Dermis microvascular lymphatic vessel endothelial cell (primary cell): Measurements from ENCODE around the gene MGAT1. TPM values are rescaled to one million over a fixed set of nuclear protein-coding genes. Genes with fewer than 3 reads are reported as not detected.
A peak's percentile ranks its signal among the peaks of the same experiment; 100 is the strongest.
"Not testable (repeated sequence)": the region's sequence is repeated elsewhere in the genome, so short reads cannot be mapped to it uniquely, and the experiment has no call there.

Experiments
- DNase-seq, 2 donors: peaks; one replicate each; pipeline versions ENCODE4 v3.0.0 to v3.0.0-alpha.2; 2010; ENCODE audit warnings: low read depth in 2 of 2
- total RNA-seq: library from RNA; depleted of rRNA; stranded (reverse); fragments of >200 nt; gene quantifications from 2 replicates; pipeline ENCODE4 v1.2.1, GENCODE V29; 2014

MGAT1 gene
- total RNA-seq, 1 donor from 2014 or later: 67.9 TPM

DNA sequence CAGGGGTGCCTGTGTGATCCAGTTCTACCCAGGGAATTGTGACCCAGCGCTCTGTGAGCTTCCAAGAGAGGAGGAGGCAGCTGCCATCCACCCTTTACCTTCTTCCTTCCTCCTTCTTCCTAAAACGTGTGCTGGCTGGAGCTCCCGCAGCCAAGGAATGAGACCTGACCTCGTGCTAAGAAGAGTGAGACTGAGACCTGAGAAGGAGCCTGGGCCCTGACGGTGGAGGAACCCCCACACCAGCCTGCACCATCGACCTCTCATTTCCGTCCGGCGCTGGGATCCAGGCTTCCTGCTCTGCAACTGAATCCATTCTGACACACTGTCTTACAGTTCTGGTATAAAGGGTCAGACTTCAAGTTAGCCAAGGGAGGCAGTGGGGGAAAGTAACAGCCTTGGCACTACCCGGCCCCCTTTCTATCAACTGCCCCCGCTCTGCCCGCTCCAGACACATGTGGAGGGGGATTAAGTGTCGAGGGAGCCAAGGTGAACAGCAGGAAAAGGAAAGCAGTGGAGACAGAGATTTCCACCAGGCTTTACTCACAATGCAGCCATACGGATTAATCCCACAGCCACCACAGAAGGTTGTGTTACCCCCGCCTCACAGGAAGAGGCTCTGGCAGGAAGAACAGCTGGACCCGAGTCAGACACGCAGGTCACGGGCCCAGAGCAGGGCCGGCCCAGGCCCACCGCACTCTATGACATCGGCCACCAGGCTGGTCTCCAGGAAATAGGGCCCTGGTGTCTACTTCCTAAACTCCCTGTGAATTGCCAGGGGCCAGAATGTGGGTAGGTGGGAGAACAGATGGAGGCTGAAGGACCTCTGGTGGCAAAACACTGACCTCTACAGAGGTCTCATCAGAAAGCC, 15.8 kb downstream of the MGAT1 start:
- DNase-seq: peak in 1 of 2 donors; percentile 62

DNA sequence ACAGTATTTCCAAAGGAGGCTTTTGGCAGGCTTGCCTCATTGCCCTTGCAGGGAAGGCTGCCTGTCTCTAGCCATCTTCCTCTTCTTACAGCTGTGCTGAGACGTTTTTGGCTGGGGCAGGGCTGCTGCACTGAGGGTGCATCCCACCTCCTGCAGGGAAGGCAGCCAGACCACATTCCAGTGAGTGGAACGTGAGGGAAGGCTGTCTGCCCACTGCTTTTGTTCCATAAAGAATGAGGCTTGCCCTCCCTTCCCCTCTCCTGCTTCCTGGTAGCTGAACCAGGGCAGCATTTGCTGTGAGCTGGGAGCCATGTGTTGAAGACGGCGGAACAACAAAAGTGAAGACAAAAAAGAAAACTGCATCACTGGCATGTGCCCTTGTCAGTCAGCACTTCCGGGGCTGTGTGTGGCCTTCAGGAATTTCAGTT, 16.8 kb downstream of the MGAT1 start:
- peak in 1 of 2 donors; percentile 69 for DNase-seq

DNA sequence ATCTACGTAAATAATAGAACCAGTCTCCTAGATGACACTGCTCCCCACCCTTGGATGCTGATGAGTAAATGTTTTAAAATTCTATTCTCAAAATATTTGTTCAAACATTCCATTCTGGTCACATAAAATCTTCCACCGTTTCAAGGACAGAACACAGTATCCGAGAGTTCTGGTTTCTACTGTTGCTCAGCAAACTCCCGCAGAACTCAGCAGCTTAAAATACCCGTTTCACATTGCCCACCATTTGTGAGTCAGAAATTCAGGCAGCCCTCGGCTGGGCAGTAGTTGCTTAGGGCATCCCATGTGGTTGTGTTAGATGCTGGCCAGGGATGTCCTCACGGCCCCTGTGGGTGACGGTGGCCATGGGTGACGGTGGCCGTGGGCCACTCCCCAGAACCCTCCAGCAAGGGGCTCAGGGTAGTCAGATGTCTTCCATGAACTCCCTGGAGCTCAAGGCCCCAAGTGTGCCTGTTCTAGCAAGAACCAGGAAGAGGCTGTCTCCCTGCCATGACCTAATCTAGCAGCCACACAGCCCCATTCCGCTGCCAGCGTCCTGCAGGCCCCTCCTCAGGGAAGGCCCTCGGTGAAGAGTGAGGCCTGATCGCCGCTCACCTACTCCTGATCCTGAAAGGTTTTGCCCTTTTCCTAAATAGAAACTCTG, 17.4 kb downstream of the MGAT1 start:
- DNase-seq: peak in 1 of 2 donors; percentile 43

DNA sequence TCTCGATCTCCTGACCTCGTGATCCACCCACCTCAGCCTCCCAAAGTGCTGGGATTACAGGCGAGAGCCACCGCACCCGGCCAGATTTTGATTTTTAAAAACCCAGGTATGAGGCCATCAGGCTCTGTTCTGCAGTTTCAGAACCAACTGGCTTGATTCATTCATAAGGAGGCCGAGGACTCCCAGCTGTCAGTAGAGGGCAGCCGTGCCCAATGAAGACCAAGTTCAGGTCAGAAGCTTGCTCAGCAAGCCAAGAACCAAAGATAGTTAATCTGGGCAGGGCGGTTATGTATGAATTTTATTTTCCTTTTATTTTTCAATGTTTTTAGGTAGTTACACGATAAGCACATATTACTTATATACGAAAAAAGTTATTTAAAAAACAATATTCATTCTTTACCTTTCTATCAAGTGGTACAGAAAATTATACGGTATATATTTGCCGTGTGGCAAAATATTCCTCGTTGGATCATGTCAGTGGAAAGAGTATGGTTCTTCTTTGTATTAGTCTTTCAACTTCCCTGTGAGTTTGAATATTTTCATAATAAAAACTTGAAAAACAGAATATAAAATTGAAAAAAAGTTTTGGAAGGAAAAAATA, 18.0 kb downstream of the MGAT1 start:
- peak; percentile 75 to 88 for DNase-seq

DNA sequence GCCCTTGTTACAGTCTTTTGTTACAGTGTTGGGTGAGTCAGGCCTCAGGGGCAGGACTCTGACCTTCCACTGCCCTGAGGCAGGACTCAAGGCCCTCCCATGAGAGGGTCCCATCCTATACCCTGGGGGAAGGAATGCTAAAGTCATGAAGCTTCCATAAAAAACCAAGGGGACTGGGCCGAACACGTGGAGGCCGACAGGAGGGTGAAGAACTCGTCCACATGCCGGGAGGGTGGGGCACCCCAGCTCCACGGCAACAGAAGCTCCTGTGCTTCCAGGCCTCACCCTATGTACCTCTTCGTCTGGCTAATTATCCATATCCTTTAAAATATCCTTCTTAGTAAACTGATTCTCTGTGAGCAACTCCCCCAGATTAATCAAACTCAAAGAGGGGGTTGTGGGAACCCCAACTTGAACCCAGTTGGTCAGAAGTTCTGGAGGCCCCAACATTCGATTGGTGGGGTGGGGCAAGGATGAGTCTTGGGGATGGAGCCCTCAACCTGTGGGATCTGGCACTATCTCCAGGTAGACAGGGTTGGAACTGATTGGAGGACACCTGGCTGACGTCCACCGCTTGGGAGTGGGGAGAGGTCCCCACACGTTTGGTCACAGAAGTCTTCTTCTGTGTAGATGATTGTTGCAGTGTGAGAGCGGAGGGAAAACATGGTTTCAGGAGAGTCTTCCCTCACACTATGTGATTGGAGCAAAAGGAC, 19.1 kb downstream of the MGAT1 start:
- DNase-seq: no peak

DNA sequence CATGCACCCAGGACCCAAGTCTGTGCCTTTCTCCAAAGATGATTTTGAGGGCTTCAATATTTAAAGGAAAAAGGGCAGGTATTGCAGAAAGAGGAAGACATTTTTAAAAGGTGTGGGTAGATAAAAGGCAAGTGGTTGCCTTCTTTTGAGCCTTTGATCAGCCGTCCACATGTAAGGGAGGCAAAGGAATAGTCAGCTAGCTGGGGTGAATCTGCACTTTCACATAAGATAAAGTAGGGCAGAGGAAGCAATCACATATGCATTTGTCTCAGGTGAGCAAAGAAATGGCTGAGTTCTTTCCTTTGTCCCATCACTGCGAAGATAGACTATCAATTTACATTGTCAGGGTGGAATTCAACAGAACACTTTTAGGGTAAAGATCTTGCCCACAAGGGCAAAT, 19.9 kb downstream of the MGAT1 start:
- DNase-seq: no peak

DNA sequence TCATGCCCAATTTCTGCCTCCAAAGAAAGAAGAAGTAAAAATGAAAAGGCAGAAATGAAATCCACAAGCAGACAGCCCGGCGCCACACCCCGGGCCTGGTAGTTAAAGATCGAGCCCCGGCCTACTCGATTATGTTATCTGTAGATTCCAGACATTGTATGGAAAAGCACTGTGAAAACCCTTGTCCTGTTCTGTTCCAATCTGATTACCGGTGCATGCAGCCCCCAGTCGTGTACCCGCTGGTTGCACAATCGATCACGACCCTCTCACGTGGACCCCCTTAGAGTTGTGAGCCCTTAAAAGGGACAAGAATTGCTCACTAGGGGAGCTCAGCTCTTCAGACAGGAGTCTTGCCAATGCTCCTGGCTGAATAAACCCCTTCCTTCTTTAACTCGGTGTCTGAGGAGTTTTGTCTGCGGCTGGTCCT, 20.7 kb downstream of the MGAT1 start:
- DNase-seq: not testable (repeated sequence)

DNA sequence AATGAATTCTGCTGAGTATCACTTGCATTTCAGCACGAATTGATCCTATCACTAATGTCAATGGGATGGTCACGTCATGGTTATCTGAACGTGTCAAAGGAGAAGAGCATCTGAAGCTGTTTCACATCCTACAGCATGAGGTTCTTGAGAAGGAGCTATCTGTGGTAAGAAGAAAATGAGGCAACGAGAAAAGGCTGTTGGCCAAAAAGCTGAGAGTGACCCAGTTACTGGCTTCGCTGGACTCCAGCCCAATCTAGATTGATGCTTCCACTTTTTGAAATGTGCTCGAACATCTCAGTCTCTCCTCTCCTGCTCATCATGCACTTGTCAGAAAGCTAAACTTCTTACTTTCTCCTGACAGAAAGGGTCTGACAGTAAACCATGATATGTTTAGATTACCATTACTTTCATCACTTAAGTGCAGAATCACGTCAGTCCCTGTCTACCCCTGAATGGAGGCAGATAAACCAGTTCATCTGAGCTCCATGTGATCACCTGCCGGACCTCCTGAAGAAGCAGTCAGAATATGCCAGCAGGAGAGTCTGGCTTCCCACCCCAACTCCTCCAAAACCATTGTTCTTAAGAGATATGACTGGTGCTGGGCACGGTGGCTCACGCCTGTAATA, 22.5 kb downstream of the MGAT1 start:
- no peak for DNase-seq

DNA sequence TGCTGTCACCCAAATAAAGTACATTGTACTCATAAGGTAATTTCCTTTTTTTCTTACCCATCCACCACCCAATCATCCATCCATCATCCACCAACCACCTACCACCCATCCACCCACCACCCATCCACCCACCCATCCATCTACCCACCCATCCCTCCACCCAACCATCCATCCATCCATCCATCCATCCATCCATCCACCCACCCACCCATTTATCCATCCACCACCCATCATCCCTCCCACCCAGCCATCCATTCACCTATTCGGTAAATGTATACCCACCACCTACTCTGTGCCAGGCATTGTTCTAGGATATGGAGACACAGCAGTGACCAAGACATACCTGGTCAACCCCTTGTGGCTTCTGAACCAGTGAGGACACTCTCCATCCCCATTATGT, 25.1 kb downstream of the MGAT1 start:
- no peak for DNase-seq

DNA sequence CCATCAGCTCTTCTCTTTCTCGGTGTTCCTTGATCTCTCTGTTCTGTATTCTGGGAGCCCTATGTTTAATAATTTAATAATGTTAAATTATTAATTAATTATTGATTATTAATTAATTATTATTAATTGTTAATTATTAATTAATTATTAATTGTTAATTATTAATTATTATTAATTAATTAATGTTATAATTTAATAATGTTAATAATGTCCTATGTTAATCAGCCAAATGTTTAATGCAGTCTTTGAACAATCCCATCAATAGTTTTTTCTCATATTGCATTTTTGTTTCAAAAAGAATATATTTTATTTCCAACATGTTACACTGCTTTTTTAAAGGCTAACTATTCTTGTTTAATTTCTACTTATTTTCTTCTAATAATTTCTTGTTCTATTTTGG, 26.2 kb downstream of the MGAT1 start:
- DNase-seq: no peak

DNA sequence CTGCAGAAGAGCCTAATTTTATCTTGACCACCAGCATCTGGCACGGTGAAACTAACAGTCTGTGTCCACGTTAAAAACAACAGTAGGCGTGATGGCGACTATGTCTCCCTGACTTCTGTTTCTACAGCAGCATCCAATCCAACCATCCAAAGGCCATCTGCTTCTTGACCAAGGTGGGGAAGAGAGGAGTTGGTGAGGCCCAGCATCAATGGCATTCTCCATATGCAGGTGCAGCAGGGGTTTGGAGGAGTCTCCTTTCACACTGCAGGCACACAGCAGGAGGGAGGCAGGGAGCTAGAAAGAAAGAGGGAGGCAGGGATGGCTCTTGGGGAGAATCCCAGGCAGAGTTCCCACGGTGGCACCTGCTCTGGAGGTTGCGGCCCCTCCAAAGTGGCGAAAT, 27.0 kb downstream of the MGAT1 start:
- DNase-seq: no peak

DNA sequence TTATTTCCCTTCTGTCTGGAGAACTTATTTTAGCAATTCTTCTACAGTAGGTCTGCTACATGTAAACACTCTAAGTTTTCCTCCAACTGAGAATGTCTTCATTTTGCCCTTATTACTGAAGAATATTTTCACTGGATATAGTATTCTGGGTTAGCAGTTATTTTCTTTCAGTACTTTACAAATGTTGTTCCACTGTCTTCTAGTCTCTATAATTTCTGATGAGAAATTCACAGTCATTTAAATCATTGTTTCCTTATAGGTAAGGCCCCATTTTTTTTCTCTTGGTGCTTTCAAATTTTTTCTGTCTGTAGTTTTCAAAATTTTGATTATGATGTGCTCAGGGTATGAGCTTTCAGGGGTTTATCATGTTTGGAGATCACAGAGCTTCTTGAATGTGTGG, 30.8 kb downstream of the MGAT1 start:
- DNase-seq: no peak

DNA sequence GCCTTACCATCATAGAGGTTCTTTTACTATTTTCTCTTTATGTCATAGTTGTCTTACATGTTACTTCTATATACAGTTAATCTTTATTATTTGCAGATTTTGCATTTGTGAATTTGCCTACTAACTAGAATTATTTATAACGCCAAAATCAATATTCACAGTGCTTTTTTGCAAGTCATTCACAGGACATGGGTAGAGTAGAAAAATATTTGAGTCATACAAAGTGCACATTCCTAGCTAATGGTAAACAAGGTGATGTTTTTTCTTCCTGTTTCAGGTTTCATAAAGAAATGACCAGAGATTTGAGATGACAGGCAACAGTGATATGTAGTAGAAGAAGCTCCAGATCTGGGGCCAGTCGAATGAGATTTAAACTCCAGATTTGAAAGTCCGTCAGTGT, 32.8 kb downstream of the MGAT1 start:
- DNase-seq: no peak

DNA sequence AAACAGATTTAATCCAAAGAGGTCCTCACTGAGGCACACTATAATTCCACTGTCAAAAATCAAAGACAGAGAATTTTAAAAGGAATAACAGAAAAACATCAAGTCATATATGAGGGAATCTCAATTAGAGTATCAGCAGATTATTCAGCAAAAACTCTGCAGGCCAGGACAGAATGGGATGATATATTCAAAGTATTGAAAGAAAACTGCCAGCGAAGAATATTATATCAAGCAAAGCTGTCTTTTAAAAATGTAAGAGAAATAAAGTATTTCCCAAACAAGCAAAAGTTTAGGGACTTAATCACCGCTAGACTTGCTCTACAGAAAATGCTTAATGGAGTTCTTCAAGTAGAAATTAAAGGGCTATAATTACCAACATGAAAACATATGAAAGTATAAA, 47.0 kb downstream of the MGAT1 start:
- DNase-seq: no peak

DNA sequence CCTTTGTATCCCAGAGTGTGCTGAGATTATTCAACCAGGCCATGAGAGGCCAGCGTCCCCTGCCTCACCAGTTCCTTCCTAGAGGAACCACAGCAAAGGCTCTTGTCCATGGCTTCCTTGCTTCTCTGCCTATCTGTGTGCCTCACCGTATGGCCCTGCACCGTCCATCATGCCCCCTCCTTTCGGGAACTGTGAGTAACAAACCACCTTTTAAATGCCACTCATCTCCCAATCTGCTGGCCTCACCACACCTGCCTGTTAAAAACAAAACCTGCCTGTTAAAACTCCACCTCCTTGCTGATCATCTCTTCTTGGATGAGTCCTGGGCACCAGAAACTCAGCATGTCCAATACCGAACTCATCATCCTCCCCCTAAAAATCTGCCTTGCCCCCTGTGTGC, 58.4 kb downstream of the MGAT1 start:
- DNase-seq: no peak

DNA sequence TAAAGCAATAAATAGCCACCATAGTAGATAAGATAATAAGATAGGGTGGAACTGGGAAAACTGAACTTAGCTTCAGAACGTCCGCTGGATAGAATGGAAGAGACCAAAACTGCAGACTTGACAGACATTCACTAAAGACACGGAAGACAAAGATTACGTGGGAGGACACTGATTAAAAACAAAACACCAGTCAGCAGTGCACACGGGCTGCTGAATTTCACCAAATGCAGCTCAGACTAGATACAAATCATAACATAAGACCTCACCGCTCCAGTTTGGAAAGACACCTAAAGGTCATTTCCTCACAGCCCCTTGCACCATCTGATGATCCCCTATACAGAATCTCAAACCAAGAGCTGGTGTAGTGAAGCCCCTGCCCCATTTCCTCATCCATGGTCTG, 59.9 kb downstream of the MGAT1 start:
- no peak for DNase-seq

DNA sequence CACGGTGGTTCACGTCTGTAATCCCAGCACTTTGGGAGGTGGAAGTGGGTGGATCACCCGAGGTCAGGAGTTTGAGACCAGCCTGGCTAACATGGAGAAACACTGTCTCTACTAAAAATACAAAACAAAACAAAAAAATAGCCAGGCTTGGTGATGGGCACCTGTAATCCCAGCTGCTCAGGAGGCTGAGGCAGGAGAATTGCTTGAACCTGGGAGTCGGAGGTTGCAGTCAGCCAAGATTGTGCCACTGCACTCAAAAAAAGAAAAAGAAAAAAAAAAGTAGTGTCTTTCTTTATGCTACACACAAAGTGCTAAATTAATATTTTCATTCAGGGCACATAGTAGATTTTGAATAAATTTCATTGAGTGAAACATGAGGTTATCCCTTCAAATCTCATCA, 61.7 kb downstream of the MGAT1 start:
- DNase-seq: not testable (repeated sequence)

DNA sequence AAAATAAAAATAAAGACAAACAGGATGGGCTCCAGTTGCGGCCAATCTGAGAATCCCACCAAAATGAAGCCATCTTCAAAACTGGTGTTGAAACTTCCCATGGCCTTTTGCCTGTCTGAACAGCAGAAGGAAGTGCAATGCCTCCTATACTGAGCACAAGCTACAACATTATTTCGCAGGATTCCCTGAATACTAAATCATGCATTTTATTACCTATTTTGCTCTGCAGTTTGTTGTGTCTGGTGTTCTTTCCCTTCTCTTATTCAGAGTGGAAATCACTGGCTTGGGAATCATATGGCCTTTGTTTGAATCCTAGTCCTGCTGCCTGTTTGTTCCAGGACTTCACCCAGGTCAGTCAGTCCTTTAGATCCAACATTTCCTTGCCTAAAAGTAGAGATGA, 62.6 kb downstream of the MGAT1 start, which contains the start of gene OR2Y1:
OR2Y1 (minus strand) TSS at position 101 of the 400 bp plus-strand sequence; CDS start at position 101, 0 bp downstream.
- no peak for DNase-seq

DNA sequence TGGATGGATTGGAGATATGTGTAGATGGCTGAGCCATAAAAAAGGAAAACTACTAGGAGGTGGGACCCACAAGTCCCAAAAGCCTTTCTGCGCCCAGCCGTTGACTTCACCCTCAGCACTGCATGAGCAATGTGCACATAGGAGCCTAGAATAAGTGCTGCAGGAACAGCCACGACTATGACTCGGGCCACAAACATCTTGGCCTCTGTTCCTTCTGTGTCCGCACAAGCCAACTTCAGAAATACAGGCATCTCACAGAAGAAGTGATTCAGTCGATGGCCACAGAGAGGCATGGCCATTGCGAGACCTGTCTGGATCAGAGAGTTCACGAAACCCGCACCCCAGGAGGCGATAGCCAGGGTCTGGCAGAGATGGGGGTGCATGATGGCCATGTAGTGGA, 63.3 kb downstream of the MGAT1 start:
- no peak for DNase-seq

DNA sequence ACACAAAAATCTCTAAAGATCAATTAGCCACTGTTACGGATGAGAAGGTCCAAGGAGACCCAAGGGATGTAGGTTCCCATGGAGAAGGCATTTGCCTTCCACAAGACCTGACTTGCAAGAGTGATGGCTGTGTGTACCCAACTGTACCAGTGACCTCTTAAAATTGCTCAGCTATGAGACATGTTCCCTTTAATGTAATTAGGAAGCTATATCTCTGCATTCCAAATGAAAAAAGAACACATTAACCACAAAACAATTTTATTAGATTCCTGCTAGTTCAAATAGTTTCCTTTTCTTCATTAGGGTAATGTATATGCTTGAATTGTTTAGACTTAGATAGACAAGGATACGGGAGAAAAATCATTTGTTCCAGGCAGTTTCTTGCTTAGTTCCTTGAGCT, 66.1 kb downstream of the MGAT1 start:
- no peak for DNase-seq
